GM19193 (cell line): ENCODE results near the gene MBP.

Experiments used
- POLR2A ChIP-seq: IDR thresholded peaks from 4 replicates; pipeline ENCODE4 v1.6.1; 2011; ENCODE audit not compliant: insufficient read depth, insufficient read length; ENCODE audit errors: extremely low read depth

Gene MBP

DNA sequence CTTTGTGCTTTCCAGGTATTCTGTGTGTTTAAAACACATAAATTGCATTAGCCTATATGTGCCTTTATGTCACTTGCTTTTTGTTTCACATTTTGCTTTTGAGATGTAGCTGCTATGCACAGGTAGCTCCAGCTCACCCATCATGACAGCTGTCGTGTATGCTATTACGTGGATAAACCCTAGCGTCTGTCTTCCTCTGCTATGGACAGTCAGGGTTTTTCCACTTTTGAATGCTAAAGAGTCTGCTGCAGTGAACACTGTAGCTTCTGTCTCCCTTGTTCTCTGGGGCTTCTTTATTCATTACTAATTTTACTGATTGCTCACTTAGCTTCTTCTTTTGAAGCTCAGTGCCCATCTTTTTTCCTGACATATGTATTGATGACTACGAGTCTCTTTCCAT is 24.7 kb upstream of the MBP start:
- no peak for TF ChIP-seq POLR2A

DNA sequence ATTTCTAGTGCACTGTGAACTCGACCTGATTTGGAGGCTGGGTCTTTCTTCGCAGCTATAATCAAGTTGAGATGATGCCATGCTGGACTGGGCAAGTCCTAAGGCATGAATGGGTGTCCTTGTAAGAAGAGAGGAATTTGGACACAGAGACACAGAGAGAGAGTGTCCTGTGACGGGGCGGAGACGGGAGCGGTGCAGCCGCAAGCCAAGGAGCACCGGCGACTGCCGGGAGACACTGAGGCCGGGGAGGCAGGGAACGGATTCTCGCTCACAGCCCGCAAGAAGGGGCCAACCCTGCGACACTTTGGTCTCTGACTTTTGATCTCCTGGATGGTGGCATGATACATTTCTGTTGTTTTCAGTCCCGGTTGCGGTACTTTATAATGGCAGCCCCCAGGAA is 22.4 kb upstream of the MBP start:
- TF ChIP-seq POLR2A = no peak

DNA sequence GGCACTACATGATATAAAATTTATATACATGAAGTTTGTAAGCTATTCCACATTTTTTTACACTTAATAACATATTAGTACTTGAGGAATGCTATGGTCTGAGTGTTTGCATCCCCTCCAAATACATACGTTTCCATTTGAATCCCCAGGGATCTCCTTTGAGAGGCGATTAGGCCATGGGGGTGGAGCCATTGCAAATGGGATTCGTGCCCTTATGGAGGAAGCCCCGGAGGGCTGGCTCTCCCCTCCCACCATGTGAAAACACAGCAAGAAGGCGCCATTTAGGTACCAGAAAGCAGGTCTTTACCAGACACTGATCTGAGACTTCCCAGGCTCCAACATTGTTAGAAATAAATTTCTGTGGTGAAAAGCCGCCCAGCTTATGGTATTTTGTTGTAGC is 20.8 kb upstream of the MBP start:
- no peak for TF ChIP-seq POLR2A

DNA sequence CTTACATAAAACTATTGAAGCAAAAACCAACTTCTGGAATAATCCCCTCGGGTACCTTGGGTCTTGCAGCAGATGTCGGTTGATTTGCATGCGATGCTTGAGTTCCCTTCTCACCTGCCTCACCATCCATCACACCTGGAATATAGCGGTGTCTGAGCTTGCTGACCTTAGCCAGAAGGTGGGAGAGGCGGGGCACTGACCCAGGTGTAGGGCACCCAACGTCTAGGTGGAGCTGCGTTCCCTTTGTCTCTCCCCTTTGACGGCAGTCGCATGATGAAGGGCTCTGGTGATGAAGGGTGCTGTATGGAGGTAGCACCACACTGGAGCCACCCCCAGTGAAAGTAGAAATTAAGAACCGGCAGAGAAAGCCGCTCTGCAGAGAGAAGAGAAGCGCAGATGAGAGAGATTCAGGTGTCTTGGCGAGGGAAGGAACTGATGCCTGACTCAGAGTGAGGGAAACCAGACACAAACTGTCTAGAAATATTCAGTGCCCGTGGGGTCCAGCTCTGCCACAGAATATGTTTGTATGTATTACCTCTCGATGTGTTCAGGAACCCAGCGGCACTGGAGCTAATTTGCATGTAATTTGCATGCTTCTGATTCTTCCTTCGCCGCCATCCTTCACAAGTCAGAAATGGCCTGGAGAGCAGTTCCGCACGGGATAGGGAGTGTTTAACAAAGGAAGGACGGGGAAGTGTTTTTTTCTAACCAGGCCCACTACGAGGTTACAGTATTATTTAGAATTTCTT is 19.4 kb upstream of the MBP start:
- no peak for TF ChIP-seq POLR2A

DNA sequence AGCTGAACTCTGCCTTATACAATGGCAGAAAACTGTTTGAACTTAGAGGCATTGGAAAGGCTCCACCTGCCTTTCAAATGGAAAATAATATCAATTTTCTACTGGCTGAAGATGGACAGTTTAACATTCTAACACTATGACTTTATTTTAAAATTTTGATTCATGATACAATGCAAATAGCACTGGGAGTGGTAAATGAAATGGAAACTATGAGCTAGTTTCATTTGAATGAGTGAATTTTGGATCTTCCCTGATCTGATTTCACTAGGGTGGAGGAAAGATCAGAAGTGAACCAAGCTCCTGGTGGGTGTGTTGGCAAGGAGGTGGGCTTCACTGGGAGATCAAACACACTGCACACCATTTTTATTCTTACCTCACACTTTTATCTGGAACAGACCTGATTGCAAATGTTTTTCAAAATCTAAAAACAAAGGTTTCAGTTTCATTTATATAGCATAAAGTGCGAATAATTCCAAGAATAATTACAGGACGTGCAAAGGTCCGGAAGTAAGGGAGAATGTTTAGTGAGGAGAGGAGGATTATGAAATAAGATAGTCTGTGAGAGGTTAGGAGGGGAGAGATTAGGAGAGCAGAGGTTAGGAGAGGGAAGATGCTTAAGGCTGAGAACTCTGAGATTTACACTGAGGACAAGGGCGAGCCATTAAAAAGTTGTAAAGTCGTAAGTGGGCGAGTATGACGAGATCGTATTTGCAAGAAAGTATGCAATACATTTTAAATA is 18.6 kb upstream of the MBP start:
- TF ChIP-seq POLR2A = no peak

DNA sequence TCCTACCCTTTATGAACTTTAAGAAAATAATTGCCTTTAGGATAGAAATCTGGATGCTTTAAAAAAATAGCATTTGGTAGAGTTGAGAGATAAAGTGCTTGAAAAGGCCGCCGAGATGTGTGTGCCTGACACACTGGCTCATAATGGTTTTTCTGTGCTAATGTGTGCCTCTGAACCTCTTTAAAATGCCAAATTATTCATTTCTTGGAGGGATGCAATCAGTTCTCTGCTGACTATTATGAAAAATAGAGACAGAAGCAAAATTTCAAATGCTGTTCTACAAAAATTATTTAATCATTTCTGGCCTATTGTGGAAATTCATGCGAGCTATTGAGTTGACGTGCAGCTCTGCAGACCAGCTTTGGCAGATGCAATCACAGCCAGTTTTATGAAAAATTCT is 18.0 kb upstream of the MBP start:
- no peak for TF ChIP-seq POLR2A

DNA sequence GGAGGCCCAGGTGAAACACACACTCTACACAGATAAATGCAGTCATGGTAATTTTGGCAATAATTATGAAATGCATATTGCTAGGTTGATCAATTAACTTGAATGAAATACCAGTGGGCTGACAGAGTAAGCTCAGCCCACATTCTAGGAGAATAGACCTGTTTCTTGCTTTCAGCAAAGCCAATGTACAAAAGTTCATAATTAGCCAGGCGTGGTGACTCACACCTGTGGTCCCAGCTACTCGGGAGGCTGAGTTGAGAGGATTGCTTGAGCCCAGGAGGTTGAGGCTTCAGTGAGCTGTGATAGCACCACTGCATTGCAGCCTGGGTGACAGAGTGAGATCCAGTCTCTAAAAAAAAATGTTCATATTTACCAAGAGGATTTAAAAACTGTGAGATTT is 15.7 kb upstream of the MBP start:
- TF ChIP-seq POLR2A = no peak

DNA sequence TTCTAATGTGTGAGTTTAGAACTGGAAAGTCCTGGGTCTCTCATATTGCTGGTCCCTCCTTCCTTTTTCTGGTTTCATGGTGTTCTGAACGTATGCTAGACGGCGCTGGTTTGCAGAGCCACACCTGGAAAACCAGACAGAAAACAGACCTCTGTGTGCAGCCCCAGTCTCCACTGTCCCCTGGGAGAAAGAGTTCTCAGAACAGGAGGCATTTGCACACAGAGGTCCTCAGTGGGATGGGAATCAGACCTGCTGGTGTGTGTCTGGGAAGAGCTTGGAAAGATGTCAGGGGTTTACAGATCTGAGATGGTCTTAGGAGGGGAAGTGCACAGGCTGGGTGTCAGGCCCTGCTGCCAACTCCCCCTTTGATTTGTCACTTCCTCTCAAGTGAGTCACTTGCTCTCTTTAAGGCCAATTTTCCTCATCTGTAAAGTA is 14.9 kb upstream of the MBP start:
- TF ChIP-seq POLR2A = no peak

DNA sequence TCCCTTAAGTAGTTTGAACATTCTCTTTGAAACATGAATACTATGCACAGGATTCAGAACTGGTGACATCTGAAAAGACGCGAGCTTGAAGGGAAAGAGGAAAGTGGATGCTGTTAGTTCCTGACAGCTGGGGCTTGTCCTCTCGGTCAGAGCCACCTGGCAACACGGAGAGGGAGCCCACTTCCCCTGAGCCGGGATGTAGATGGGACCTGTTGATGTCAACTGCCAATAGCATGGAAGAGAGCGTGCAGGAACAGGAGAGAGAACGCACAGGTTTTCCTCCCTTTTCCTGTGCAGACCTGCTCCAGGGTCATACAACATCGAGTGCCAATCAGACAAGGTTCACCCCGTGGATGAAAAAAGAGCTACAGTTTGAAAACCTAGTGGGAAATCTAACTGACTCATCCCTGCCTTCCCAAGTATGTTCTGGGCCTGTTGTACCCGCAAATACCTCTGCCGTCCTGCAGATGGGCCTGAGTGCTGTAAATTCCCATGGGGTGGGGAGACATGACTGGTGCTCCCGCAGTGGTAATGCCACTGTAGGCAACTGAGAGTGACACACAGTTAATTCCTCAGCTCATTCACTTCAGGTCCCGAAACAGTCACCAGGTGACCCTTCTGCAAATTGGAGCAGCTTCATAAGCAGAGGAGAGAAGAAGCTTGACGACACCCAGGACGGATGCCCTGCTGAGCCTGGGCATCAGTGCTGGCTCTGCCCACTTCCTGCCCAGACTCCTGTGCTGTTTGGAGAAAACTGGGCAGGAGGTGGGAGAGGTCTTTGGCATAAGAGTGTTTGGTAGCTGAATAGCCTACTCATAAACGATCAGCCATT is 13.9 kb upstream of the MBP start:
- no peak for TF ChIP-seq POLR2A

DNA sequence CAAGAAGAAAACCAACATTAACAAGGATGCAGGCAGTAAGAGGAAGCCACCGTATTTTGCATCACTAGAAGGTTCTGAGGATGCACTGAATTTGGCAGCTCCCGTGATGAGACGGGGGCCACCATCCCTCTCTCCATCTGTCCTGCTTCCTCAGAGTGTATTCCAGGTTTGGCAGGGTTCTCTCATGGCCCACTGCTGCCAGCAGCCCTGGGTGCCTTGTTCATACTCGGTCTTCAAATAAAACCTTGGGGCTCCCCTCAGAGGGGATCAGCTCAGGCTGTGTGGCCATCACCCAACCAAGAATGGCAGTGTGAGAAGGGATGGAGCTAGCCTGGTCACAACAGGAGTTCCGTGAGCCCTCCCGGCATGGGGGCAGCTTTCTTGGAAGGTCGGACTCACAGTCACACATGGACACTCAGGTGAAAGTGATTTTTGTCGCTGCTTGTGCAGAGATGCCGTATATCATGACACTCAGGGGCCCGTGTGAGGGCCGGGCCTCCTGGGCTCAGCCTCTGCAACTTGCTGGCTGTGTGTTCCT is 12.8 kb upstream of the MBP start:
- TF ChIP-seq POLR2A = no peak

DNA sequence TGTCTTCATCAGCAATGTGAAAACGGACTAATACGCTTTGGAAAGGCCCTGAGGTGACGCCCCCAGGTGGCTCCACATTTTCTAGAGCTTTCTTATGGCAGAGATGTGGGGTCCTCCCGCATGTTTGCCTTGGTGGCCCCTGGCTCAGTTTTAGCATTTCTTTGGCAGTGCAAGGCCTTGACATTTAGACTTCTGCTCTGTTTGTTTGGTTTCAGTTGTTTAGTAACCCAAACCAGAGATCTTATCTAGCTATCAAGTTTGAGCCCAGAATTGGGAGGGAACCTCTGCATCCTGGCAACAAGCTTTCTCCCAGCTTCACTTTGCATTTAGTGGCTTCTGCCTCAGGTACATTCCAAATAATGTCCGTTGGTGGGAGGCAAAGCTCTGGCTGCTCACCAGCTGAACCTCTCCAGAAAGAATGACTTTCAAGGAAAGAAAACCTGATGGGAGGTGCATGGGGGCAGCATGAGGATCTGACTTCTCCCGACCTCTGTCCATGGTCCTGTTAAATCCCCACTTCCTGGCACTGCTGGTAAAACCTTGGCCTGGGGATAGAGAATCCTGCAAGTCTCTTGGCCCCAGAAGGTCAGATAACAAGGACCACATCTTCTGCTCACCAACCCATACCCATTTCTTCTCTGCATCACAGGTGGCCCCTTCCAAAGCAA is 12.0 kb upstream of the MBP start:
- TF ChIP-seq POLR2A = no peak

DNA sequence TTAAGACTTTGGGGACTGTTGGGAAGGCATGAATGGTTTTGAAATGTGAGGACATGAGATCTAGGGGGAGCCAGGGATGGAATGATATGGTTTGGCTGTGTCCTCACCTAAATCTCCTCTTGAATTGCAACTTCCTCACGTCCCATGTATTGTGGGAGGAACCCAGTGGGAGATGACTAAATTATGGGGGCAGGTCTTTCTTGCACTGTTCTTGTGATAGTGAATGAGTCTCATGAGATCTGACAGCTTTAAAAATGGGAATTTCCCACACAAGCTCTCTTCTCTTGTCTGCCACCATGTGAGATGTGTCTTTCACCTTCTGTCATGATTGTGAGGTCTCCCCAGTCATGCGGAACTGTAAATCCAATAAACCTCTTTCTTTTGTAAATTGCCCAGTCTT is 11.5 kb upstream of the MBP start:
- TF ChIP-seq POLR2A = no peak

DNA sequence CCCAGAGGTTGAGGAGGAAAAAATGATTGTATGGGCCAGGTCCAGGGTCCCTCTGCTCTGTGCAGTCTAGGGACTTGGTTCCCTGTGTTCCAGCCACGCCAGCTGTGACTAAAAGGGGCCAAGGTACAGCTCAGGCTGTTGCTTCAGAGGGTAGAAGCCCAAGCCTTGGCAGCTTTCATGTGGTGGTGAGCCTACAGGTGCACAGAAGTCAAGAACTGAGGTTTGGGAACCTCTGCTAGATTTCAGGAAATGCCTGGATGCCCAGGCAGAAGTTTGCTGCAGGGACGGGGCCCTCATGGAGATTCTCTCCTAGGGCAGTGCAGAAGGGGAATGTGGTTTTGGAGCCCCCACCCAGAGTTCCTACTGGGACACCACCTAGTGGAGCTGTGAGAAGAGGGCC is 10.6 kb upstream of the MBP start:
- TF ChIP-seq POLR2A = no peak

DNA sequence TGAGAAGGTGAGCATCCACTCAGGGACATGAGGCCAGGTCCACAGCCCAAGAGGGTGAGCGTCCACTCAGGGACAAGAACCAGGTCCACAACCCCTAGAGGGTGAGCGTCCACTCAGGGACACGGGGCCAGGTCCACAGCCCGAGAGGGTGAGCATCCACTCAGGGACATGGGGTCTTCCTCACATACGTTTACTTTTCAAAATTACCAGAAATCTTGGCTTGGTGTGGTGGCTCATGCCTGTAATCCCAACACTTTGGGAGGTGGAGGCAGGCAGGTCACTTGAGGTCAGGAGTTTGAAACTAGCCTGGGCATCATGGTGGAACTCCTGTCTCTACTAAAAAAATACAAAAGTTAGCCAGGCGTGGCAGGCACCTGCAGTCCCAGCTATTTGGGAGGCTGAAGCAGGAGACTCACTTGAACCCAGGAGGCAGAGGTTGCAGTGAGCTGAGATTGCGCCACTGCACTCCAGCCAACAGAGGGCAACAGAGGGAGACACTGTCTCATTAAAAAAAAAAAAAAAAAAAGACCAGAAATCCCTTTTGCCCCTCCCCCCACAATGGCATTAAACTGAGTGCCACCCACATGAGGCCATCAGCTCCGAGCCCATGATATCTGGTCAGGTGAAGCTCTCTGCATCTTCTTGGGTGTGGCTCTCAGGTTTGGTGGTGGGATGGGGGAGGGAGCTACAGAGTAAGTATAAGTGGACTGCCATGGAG is 9.0 kb upstream of the MBP start:
- no peak for TF ChIP-seq POLR2A
